Activated naive CD4-positive, alpha-beta T cell treated with anti-CD3 and anti-CD28 coated beads, Interleukin-2, amount 50 U/mL, for 72 hours (primary cell): Measurements from ENCODE around the gene BIRC2. TPM values are rescaled to one million over a fixed set of nuclear protein-coding genes. Genes with fewer than 3 reads are reported as not detected.
"Not testable (repeated sequence)": the region's sequence is repeated elsewhere in the genome, so short reads cannot be mapped to it uniquely, and the experiment has no call there.

ENCODE experiments used
- ATAC-seq, 2 donors: fragments of 150-1000 bp; cut with Tn5 transposase; 2 replicates each; pipeline ENCODE4 v1.10.0; 2021; ENCODE audit warnings: mild to moderate bottlenecking in 2 of 2, moderate library complexity in 2 of 2
- DNase-seq, 2 donors: peaks; one replicate each; pipeline ENCODE4 v3.0.0; 2021 to 2022; ENCODE audit warnings: low spot score in 2 of 2
- H3K27ac Mint-ChIP-seq, 2 donors: one replicate each; pipeline ENCODE4 v1.8.0; 2022; ENCODE audit warnings: mild to moderate bottlenecking in 2 of 2, mixed read lengths in 2 of 2
- H3K36me3 Mint-ChIP-seq, 2 donors: one replicate each; pipeline ENCODE4 v1.8.0; 2022; ENCODE audit warnings: mixed read lengths in 2 of 2
- H3K9me3 Mint-ChIP-seq, 2 donors: one replicate each; pipeline ENCODE4 v1.8.0; 2022; ENCODE audit warnings: mixed read lengths in 2 of 2
- total RNA-seq, 2 donors: library from RNA; stranded (reverse); gene quantifications; one replicate each; pipeline ENCODE4 v1.2.3, GENCODE V29; 2022

Gene BIRC2
- total RNA-seq, 2 donors from 2014 or later = 40.7 to 67.6 TPM

GRCh38 chr11:102317768-102318103, 29.3 kb upstream of the BIRC2 start:
- peak; percentile 1 to 6 for ATAC-seq
- no peaks in the 10 kb centered on the region for H3K9me3 Mint-ChIP-seq
- DNase-seq = no peak
- peaks cover 60 to 66% of the 10 kb centered on the region in 2 donors for H3K36me3 Mint-ChIP-seq
- peak overlapping the region; percentile 95 to 98 for H3K27ac Mint-ChIP-seq

GRCh38 chr11:102318469-102318868, 28.5 kb upstream of the BIRC2 start:
- DNase-seq (peak in 1 of 2 donors; percentile 41), ATAC-seq (peak; percentile 21 to 43)
- peaks cover 58 to 70% of the 10 kb centered on the region in 2 donors for H3K36me3 Mint-ChIP-seq
- peak overlapping the region; percentile 97 to 98 for H3K27ac Mint-ChIP-seq
- no peaks in the 10 kb centered on the region for H3K9me3 Mint-ChIP-seq

- ATAC-seq (no peak), DNase-seq (no peak)
- Mint-ChIP-seq H3K36me3 (peaks cover 57 to 80% of the 10 kb centered on the region in 2 donors), H3K27ac (peak overlapping the region; percentile 97 to 98), H3K9me3 (no peaks in the 10 kb centered on the region)
Measured at GRCh38 chr11:102319544-102319943, 27.5 kb upstream of the BIRC2 start.

DNA sequence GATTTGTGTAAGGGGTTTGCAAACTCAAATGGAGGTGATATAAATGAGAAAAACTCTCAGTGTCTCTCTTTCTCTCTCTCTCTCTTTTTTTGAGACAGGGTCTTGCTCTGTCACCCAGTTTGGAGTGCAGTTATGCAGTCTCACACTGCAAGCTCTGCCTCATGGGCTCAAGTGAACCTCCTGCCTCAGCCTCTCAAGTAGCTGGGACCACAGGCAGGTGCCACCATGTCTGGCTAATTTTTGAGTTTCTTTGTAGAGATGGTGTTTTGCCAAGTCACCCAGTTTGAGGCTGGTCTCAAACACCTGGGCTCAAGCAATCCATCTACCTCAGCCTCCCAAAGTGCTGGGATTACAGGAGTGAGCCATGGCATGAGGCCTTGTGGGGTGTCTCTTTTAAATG, 26.8 kb upstream of the BIRC2 start:
- ATAC-seq (no peak), DNase-seq (no peak)
- Mint-ChIP-seq H3K36me3 (peaks cover 62 to 85% of the 10 kb centered on the region in 2 donors), H3K27ac (peak overlapping the region; percentile 97 to 98), H3K9me3 (no peaks in the 10 kb centered on the region)

- Mint-ChIP-seq H3K9me3 (no peaks in the 10 kb centered on the region), H3K36me3 (peaks cover 62 to 81% of the 10 kb centered on the region in 2 donors), H3K27ac (peak overlapping the region; percentile 97 to 98)
- DNase-seq (no peak), ATAC-seq (no peak)
Measured at GRCh38 chr11:102320679-102321078, 26.3 kb upstream of the BIRC2 start.

DNA sequence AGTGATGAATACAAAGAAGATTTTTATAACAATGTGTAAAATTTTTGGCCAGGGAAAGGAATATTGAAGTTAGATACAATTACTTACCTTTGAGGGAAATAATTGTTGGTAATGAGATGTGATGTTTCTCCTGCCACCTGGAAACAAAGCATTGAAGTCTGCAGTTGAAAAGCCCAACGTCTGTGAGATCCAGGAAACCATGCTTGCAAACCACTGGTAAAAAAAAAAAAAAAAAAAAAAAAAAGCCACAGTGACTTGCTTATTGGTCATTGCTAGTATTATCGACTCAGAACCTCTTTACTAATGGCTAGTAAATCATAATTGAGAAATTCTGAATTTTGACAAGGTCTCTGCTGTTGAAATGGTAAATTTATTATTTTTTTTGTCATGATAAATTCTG, 24.5 kb upstream of the BIRC2 start:
- ATAC-seq (no peak), DNase-seq (no peak)
- Mint-ChIP-seq H3K27ac (peak overlapping the region; percentile 91 to 98), H3K36me3 (peaks cover 55 to 74% of the 10 kb centered on the region in 2 donors), H3K9me3 (no peaks in the 10 kb centered on the region)

- no peak overlapping the region for H3K27ac Mint-ChIP-seq
- no peaks in the 10 kb centered on the region for H3K9me3 Mint-ChIP-seq
- DNase-seq = no peak
- ATAC-seq = no peak
- peaks cover 45 to 66% of the 10 kb centered on the region in 2 donors for H3K36me3 Mint-ChIP-seq
Measured at GRCh38 chr11:102323542-102324251, 23.3 kb upstream of the BIRC2 start.

- no peak for ATAC-seq
- H3K36me3 Mint-ChIP-seq = peaks cover 31 to 66% of the 10 kb centered on the region in 2 donors
- no peaks in the 10 kb centered on the region for H3K9me3 Mint-ChIP-seq
- no peak overlapping the region for H3K27ac Mint-ChIP-seq
- DNase-seq = no peak
Measured at GRCh38 chr11:102325088-102325487, 21.9 kb upstream of the BIRC2 start.

DNA sequence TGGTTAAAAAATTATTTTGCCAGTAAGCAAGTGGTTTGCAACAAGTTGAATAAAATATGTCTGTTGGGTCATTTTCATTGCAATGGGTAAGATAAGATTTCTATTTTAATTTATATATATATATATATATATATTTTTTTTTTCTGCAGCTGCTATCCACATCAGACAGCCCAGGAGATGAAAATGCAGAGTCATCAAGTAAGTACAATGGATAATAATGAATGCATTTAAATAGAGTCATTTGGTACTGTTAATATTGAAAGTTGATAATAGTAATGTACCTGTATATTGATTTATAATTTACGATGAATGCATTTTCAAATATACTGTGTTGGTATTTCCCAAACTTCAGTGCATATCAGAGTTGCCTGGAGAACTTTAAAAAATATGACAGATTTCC, 18.3 kb upstream of the BIRC2 start:
- ATAC-seq (no peak), DNase-seq (no peak)
- Mint-ChIP-seq H3K9me3 (no peaks in the 10 kb centered on the region), H3K36me3 (peaks cover 22 to 58% of the 10 kb centered on the region in 2 donors), H3K27ac (no peak overlapping the region)

DNA sequence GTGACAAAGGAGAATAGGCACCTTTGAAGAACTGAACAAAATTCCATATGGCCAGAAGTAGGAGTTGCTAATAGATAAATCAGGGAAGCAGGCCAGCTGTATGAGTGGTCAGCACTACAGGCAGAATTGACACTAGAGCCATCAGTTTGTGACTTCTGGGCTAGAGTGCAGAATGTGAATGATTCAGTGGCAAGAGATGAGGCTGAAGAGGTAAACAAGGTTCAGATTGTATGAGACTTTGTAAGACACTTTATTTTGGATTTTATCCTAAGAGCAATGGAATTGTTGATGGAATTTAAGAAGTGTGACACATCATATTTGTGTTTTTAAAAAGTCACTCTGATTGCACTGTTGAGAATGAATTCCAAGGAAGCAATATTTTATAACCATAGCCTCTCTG, 16.8 kb upstream of the BIRC2 start:
- H3K36me3 Mint-ChIP-seq = peaks cover 16 to 51% of the 10 kb centered on the region in 2 donors
- no peak for DNase-seq
- H3K9me3 Mint-ChIP-seq = no peaks in the 10 kb centered on the region
- ATAC-seq = no peak
- H3K27ac Mint-ChIP-seq = peak overlapping the region in 1 of 2 donors; percentile 13

DNA sequence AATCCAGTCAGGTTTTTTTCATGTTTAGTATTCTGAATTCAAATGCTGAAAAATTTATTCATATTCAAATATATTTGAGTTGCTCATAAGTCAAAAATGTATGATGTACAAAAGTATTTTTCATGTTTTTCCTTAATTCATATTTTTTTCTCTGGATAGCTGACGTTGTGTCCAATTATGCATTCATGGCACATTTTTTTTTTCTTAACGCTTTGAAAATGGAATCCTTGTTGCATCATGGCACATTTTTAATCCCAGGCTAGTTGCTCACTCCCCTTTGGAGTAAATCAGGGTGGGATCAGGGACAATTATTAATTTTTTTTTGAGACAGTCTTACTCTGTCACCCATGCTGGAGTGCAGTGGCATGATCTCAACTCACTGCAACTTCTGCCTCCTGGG, 15.7 kb upstream of the BIRC2 start:
- DNase-seq = no peak
- Mint-ChIP-seq H3K27ac (no peak overlapping the region), H3K9me3 (no peaks in the 10 kb centered on the region), H3K36me3 (peaks cover 16 to 49% of the 10 kb centered on the region in 2 donors)
- ATAC-seq = no peak

- peak in 1 of 2 donors; percentile 95 for ATAC-seq
- Mint-ChIP-seq H3K27ac (peak overlapping the region in 1 of 2 donors; percentile 59), H3K36me3 (peaks cover 16 to 43% of the 10 kb centered on the region in 2 donors), H3K9me3 (no peaks in the 10 kb centered on the region)
- DNase-seq = no peak
Measured at GRCh38 chr11:102332611-102332994, 14.4 kb upstream of the BIRC2 start.

GRCh38 chr11:102338479-102339010, 8.5 kb upstream of the BIRC2 start:
- DNase-seq (no peak), ATAC-seq (peak in 1 of 2 donors; percentile 15)
- Mint-ChIP-seq H3K36me3 (peaks cover 0 to 6% of the 10 kb centered on the region in 2 donors), H3K27ac (peak overlapping the region; percentile 39 to 70), H3K9me3 (no peaks in the 10 kb centered on the region)

GRCh38 chr11:102341311-102341710, 5.7 kb upstream of the BIRC2 start:
- ATAC-seq = peak in 1 of 2 donors; percentile 14
- DNase-seq, H3K36me3 Mint-ChIP-seq, H3K9me3 Mint-ChIP-seq, H3K27ac Mint-ChIP-seq: not testable (repeated sequence)

DNA sequence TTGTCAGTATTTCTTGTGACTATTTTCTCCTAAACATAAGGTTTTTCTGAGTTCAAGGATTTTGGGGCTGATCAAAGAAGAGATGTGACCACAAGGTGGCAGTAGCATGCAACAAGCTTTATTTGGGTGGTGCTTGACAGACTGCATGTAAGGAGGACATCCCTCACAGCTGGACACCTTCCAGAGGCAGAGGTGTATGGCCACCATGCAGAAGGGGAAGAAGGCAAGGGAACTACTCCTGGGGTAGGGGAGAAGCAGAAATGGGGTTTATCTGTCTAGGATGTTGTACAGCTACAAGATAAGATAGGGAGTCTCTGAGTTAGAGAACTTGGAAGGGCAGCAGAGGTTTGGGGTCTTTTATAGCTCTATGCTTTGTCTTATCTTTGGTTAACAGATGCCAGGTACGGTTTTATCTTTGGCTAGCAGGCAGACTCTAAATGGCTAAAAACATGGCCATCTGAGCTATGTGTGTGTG, 5.1 kb upstream of the BIRC2 start:
- Mint-ChIP-seq H3K27ac (no peak overlapping the region), H3K36me3 (peaks cover 0 to 4% of the 10 kb centered on the region in 2 donors), H3K9me3 (no peaks in the 10 kb centered on the region)
- DNase-seq = peak; percentile 59 to 78
- peak; percentile 33 to 53 for ATAC-seq

DNA sequence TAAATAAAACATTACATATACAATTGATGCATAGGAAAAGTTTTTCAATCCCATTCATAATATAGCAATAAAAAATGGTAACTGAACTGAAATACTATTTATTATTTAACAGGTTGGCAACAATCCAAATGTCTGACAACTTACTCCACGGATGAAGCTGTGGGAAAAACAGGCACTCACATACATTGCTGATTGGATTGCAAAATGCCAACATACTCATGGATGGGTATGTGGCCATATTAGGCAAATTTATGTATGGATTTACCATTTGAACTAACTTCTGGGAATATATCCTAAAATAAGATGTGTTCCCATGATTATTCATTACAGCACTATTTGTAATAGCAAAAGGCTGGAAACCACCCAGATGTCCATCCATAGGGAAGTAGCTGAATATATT, 3.2 kb upstream of the BIRC2 start:
- H3K27ac Mint-ChIP-seq = no peak overlapping the region
- peaks cover 13 to 16% of the 10 kb centered on the region in 2 donors for H3K36me3 Mint-ChIP-seq
- no peak for ATAC-seq
- no peak for DNase-seq
- no peaks in the 10 kb centered on the region for H3K9me3 Mint-ChIP-seq

DNA sequence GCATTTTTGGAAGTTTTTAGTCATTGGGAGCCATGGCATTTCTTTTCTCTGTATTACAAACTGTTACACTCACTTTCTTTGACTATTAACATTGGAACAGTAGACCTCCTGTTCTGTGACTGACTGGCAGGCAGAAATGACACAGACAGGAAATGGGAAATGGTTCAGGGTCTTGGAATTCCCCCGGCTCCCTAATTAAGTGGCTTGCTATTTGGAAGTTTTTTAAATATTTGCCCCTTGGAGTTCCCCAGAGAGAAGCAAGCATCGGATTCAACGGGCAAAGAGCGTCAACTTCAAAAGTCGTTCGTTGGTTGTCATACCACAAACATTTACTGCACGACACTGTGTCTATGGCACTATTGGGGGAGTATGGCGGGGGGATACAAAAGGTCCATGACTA, 1.1 kb upstream of the BIRC2 start:
- Mint-ChIP-seq H3K9me3 (no peaks in the 10 kb centered on the region), H3K27ac (peak overlapping the region; percentile 96 to 99), H3K36me3 (peaks cover 13 to 29% of the 10 kb centered on the region in 2 donors)
- ATAC-seq (peak; percentile 19 to 32), DNase-seq (peak in 1 of 2 donors; percentile 14)

DNA sequence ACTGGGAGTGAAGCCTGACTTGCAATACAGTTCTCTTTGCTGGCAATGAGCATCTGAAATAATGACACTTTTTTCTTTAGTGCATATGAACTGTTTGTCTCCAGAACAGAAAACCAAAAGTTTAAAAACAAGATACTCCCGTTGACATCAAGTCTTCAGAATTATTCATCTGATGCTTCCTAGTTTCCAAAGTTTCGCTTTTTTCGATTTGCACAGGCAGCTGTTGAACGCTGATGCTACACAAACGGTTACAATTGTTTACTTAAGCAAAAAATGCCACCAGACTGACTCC, 612 bp upstream of the BIRC2 start:
- Mint-ChIP-seq H3K9me3 (no peaks in the 10 kb centered on the region), H3K27ac (peak overlapping the region; percentile 96 to 99), H3K36me3 (peaks cover 13 to 33% of the 10 kb centered on the region in 2 donors)
- DNase-seq (no peak), ATAC-seq (peak in 1 of 2 donors; percentile 0)
